Umbilical cord (tissue), 2 donors: ENCODE results near the gene ZNF479. TPM values are rescaled to one million over a fixed set of nuclear protein-coding genes. Genes with fewer than 3 reads are reported as not detected.
"Not testable (repeated sequence)": the region's sequence is repeated elsewhere in the genome, so short reads cannot be mapped to it uniquely, and the experiment has no call there.

Experiments used
- DNase-seq: peaks from one replicate; pipeline ENCODE4 v3.0.0-alpha.2; 2015; ENCODE audit warnings: low spot score
- total RNA-seq: library from RNA; depleted of rRNA; stranded (reverse); fragments of >200 nt; gene quantifications from one replicate; pipeline ENCODE4 v1.2.3, GENCODE V29; 2014; ENCODE audit warnings: low replicate concordance; ENCODE audit not compliant: insufficient read depth

The ZNF479 gene
- 8.7 TPM for total RNA-seq

- not testable (repeated sequence) for DNase-seq
These were observed at the start of gene ZNF479 for GRCh38 chr7:57132336-57132735. ZNF479 (minus strand) TSS chr7:57132436; CDS start chr7:57132324, 112 bp downstream.

- no peak for DNase-seq
These were observed 49.8 kb upstream of the ZNF479 start for GRCh38 chr7:57182031-57182430.

- DNase-seq: no peak
These were observed 49.0 kb upstream of the ZNF479 start for GRCh38 chr7:57181281-57181680.

- DNase-seq: no peak
These were observed 47.7 kb upstream of the ZNF479 start for GRCh38 chr7:57179776-57180415.

- DNase-seq: no peak
These were observed 46.5 kb upstream of the ZNF479 start for GRCh38 chr7:57178768-57179139.

- no peak for DNase-seq
These were observed 45.9 kb upstream of the ZNF479 start for GRCh38 chr7:57177856-57178767.

GRCh38 chr7:57176928-57177635, 44.8 kb upstream of the ZNF479 start:
- DNase-seq: no peak

- no peak for DNase-seq
These were observed 33.2 kb upstream of the ZNF479 start for GRCh38 chr7:57165285-57165899.

GRCh38 chr7:57120123-57120784, 12.0 kb downstream of the ZNF479 start:
- not testable (repeated sequence) for DNase-seq
